Gastroesophageal sphincter (tissue), 4 donors: ENCODE results near the gene EPG5. TPM values are rescaled to one million over a fixed set of nuclear protein-coding genes. Genes with fewer than 3 reads are reported as not detected.

Experiments used
- ATAC-seq: fragments of 150-250 bp; one replicate; pipeline ENCODE4 v1.9.1; 2016; ENCODE audit warnings: mild to moderate bottlenecking, moderate library complexity
- H3K27ac ChIP-seq, 4 donors: fragments of 200-600 bp; sonication (generic) in 3 of 4; 1 replicate in 3 of 4; 2 replicates in 1 of 4; pipeline ENCODE4 v1.5.1; 2016 to 2019
- H3K27me3 ChIP-seq: fragments of 200-600 bp; sonication (generic); one replicate; pipeline ENCODE4 v1.5.1; 2019
- H3K36me3 ChIP-seq, 2 donors: fragments of 200-600 bp; sonication (generic); one replicate each; pipeline ENCODE4 v1.5.1; 2019; ENCODE audit warnings: control low read depth in 1 of 2
- H3K4me1 ChIP-seq, 3 donors: fragments of 200-600 bp; sonication (generic); 1 replicate in 2 of 3; 2 replicates in 1 of 3; pipeline ENCODE4 v1.5.1; 2016 to 2019; ENCODE audit warnings: control low read depth in 2 of 3
- H3K4me3 ChIP-seq, 2 donors: fragments of 200-600 bp; sonication (generic); one replicate each; pipeline ENCODE4 v1.5.1; 2019; ENCODE audit warnings: mild to moderate bottlenecking in 1 of 2, moderate library complexity in 1 of 2
- H3K9me3 ChIP-seq, 3 donors: fragments of 200-600 bp; sonication (generic); one replicate each; pipeline ENCODE4 v1.5.1; 2017 to 2019; ENCODE audit warnings: control low read depth in 2 of 3
- CTCF ChIP-seq, 4 experiments: fragments of 200-600 bp in 2 of 4; fragments of 450-650 bp in 2 of 4; sonication (generic) in 1 of 4; IDR thresholded peaks; one replicate each; pipeline ENCODE4 v1.5.1; 2017 to 2019; ENCODE audit warnings: antibody characterized with exemption in 4 of 4, mild to moderate bottlenecking in 2 of 4, moderate library complexity in 2 of 4
- EP300 ChIP-seq: sonication (generic); formaldehyde crosslinking; IDR thresholded peaks from one replicate; pipeline ENCODE4 v1.6.1; 2017; ENCODE audit warnings: antibody characterized with exemption, mild to moderate bottlenecking
- POLR2A ChIP-seq, 2 donors: fragments of 450-650 bp; IDR thresholded peaks; one replicate each; pipeline ENCODE4 v1.6.1; 2017; ENCODE audit warnings: antibody characterized with exemption in 2 of 2, mild to moderate bottlenecking in 2 of 2, moderate library complexity in 1 of 2
- POLR2AphosphoS5 ChIP-seq: sonication (generic); formaldehyde crosslinking; IDR thresholded peaks from one replicate; pipeline ENCODE4 v1.6.1; 2017; ENCODE audit warnings: antibody characterized with exemption
- WGBS, 2 donors: methylation state at CpG; one replicate each; pipeline ENCODE4 v1.1.5; 2018; ENCODE audit warnings: low coverage in 1 of 2; 5-methylcytosine and 5-hydroxymethylcytosine counted together
- small RNA-seq, 4 donors: library from RNA; depleted of rRNA; stranded (forward); fragments of <200 nt; gene quantifications; one replicate each; pipeline ENCODE3, GENCODE V24; 2016
- total RNA-seq, 4 donors: library from RNA; depleted of rRNA; stranded (reverse); fragments of >200 nt; gene quantifications; one replicate each; pipeline ENCODE4 v1.1.0, GENCODE V29; 2016

The EPG5 gene
- total RNA-seq, 4 donors from 2014 or later, result 17.3 to 33.7 (median 28.4) TPM

- Histone ChIP-seq H3K36me3 (no peaks in the 10 kb centered on the region), H3K4me3 (no peak overlapping the region), H3K4me1 (no peaks in the 10 kb centered on the region), H3K9me3 (peaks cover 0 to 17% (median 0%) of the 10 kb centered on the region in 3 donors), H3K27me3 (no peaks in the 10 kb centered on the region), H3K27ac (no peak overlapping the region)
- TF ChIP-seq EP300, result no peak
- TF ChIP-seq CTCF (IDR thresholded peaks at IDR 0.05), result no peak
- no peak for TF ChIP-seq POLR2AphosphoS5
- TF ChIP-seq POLR2A (IDR thresholded peaks at IDR 0.05), result no peak
- no peak for ATAC-seq
- WGBS, 2 donors, result 12 to 36% methylated on average over 2 of the region's 2 CpGs
Observed at GRCh38 chr18:45802814-45803492, 164.2 kb downstream of the EPG5 start.

- Histone ChIP-seq H3K9me3 (peaks cover 0 to 17% (median 0%) of the 10 kb centered on the region in 3 donors), H3K4me1 (no peaks in the 10 kb centered on the region), H3K36me3 (no peaks in the 10 kb centered on the region), H3K4me3 (no peak overlapping the region), H3K27ac (no peak overlapping the region), H3K27me3 (no peaks in the 10 kb centered on the region)
- no peak for ATAC-seq
- WGBS, 2 donors, result 100% methylated on average over 1 of the region's 1 CpG; no CpG with 5 or more reads in 1 of the 2 donors
- TF ChIP-seq CTCF (IDR thresholded peaks at IDR 0.05), result no peak
- TF ChIP-seq POLR2AphosphoS5, result no peak
Observed at GRCh38 chr18:45801416-45802004, 165.6 kb downstream of the EPG5 start.

Small RNA genes within 50 kb of the gene (small RNA-seq; reads per million reads assigned to genes)
- 0 reads per million in 4 donors for gene RN7SKP26

Other genes starting within 250 kb of the EPG5 start
- gene SLC14A1, start 243.1 kb downstream of the EPG5 start, total RNA-seq, result 1 to 10 TPM in 2 of 4 donors, under 1 TPM in 2; 0.40 to 6.6 (median 1.5) TPM
- gene SIGLEC15, start 141.7 kb downstream of the EPG5 start, total RNA-seq, result under 1 TPM in 1 of 4 donors, not detected in 3; 0.52 TPM
- gene PSTPIP2, start 104.9 kb upstream of the EPG5 start, total RNA-seq, result 10 to 100 TPM in 1 of 4 donors, 1 to 10 TPM in 3; 6.5 to 10.7 (median 8.7) TPM
- gene ATP5F1A, start 131.0 kb upstream of the EPG5 start, total RNA-seq, result 100 to 1,000 TPM; 461 to 688 (median 605) TPM
- gene HAUS1, start 137.1 kb upstream of the EPG5 start, total RNA-seq, result 10 to 100 TPM; 16.2 to 36.0 (median 33.6) TPM